Measurements from ENCODE around the gene PDLIM1. TPM values are rescaled to one million over a fixed set of nuclear protein-coding genes. Genes with fewer than 3 reads are reported as not detected.

PDLIM1 gene
- total and polyA plus RNA-seq, 9 of the 15 experiments (the other 6 are each of a cell fraction or from before 2014, with no cell fraction given), result 19.8 to 164 (median 39.1) TPM

DNA sequence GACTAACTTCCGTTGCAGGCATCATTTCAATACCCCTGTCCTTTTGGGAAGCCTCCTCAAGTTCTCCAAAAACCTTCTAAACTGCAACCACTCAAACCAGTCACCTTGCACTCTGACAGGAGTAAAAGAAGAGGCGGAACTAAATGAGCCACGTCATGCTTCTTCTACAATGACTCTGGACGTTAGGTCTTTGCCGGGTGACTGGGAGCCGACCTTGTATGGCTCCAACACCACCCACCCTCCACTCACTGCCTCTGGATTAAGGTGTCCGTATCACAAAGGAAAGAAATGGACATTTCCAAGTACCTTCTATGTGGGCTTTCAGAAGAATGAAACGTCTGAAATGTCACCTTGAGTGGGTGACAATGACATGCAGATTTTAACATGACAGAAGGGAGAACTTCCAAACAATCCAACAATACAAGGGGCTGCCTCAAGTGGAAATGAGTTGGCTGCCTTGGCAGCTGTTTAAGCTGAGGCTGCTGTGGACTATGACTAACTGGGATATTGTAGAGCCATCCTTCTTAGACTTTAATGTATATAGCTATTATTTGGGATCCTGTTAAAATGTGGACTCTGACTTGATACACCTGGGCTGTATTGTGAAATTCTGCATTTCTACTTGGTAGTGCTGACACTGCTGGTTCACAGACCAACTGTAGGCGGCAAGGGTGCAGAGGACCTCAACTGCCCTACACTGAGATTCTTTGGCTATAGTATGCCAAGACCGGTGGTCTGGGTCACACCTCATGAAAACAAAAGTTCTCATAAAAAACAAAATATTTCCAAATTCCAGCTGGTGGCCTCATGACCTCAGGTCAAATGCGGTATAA, 33.8 kb upstream of the PDLIM1 start (continued):
- TF ChIP-seq CCAR2 (IDR thresholded peaks at IDR 0.05; ENCODE audit: low read depth, low read length), result no peak
- TF ChIP-seq ZNF140 (CRISPR knock-in tag; IDR thresholded peaks at IDR 0.05), result no peak
- no peak for TF ChIP-seq NFATC3 (IDR thresholded peaks at IDR 0.05)
- TF ChIP-seq, protein P1, sequence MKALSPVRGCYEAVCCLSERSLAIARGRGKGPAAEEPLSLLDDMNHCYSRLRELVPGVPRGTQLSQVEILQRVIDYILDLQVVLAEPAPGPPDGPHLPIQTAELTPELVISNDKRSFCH (CRISPR knock-in tag; IDR thresholded peaks at IDR 0.05), result no peak
- TF ChIP-seq, protein P1 (tag; IDR thresholded peaks at IDR 0.05), result no peak
- no peak for TF ChIP-seq XRCC5 (IDR thresholded peaks at IDR 0.05; ENCODE audit: low read depth, low read length)
- TF ChIP-seq KDM4B (IDR thresholded peaks at IDR 0.05; ENCODE audit: borderline replicate concordance in 2 of 2, low read depth in 1 of 2), result no peak
- TF ChIP-seq SMARCA4 (IDR thresholded peaks at IDR 0.05), result no peak
- no peak for TF ChIP-seq ZNF57 (CRISPR knock-in tag; IDR thresholded peaks at IDR 0.05)
- TF ChIP-seq, protein P2, sequence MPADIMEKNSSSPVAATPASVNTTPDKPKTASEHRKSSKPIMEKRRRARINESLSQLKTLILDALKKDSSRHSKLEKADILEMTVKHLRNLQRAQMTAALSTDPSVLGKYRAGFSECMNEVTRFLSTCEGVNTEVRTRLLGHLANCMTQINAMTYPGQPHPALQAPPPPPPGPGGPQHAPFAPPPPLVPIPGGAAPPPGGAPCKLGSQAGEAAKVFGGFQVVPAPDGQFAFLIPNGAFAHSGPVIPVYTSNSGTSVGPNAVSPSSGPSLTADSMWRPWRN (IDR thresholded peaks at IDR 0.05; ENCODE audit: low read depth), result no peak
- peak; percentile 86 for TF ChIP-seq C11orf30 (IDR thresholded peaks at IDR 0.05; ENCODE audit: low read depth)
- no peak for TF ChIP-seq PPARD (CRISPR knock-in tag; IDR thresholded peaks at IDR 0.05)
- TF ChIP-seq, protein P3, sequence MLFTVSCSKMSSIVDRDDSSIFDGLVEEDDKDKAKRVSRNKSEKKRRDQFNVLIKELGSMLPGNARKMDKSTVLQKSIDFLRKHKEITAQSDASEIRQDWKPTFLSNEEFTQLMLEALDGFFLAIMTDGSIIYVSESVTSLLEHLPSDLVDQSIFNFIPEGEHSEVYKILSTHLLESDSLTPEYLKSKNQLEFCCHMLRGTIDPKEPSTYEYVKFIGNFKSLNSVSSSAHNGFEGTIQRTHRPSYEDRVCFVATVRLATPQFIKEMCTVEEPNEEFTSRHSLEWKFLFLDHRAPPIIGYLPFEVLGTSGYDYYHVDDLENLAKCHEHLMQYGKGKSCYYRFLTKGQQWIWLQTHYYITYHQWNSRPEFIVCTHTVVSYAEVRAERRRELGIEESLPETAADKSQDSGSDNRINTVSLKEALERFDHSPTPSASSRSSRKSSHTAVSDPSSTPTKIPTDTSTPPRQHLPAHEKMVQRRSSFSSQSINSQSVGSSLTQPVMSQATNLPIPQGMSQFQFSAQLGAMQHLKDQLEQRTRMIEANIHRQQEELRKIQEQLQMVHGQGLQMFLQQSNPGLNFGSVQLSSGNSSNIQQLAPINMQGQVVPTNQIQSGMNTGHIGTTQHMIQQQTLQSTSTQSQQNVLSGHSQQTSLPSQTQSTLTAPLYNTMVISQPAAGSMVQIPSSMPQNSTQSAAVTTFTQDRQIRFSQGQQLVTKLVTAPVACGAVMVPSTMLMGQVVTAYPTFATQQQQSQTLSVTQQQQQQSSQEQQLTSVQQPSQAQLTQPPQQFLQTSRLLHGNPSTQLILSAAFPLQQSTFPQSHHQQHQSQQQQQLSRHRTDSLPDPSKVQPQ (CRISPR knock-in tag; IDR thresholded peaks at IDR 0.05; ENCODE audit: borderline replicate concordance), result no peak
- no peak for TF ChIP-seq SUPT5H (IDR thresholded peaks at IDR 0.05)
- TF ChIP-seq, protein P4, sequence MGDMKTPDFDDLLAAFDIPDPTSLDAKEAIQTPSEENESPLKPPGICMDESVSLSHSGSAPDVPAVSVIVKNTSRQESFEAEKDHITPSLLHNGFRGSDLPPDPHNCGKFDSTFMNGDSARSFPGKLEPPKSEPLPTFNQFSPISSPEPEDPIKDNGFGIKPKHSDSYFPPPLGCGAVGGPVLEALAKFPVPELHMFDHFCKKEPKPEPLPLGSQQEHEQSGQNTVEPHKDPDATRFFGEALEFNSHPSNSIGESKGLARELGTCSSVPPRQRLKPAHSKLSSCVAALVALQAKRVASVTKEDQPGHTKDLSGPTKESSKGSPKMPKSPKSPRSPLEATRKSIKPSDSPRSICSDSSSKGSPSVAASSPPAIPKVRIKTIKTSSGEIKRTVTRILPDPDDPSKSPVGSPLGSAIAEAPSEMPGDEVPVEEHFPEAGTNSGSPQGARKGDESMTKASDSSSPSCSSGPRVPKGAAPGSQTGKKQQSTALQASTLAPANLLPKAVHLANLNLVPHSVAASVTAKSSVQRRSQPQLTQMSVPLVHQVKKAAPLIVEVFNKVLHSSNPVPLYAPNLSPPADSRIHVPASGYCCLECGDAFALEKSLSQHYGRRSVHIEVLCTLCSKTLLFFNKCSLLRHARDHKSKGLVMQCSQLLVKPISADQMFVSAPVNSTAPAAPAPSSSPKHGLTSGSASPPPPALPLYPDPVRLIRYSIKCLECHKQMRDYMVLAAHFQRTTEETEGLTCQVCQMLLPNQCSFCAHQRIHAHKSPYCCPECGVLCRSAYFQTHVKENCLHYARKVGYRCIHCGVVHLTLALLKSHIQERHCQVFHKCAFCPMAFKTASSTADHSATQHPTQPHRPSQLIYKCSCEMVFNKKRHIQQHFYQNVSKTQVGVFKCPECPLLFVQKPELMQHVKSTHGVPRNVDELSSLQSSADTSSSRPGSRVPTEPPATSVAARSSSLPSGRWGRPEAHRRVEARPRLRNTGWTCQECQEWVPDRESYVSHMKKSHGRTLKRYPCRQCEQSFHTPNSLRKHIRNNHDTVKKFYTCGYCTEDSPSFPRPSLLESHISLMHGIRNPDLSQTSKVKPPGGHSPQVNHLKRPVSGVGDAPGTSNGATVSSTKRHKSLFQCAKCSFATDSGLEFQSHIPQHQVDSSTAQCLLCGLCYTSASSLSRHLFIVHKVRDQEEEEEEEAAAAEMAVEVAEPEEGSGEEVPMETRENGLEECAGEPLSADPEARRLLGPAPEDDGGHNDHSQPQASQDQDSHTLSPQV (IDR thresholded peaks at IDR 0.05), result no peak
- TF ChIP-seq EHMT2 (IDR thresholded peaks at IDR 0.05), result peak; percentile 58; the same call in 1 of the 2 replicates
- 0 out of 2 replicates have a peak, but pooled peaks have one; percentile 4 for TF ChIP-seq EGR1 (conservative IDR thresholded peaks at IDR 0.05)
- TF ChIP-seq, protein P5, sequence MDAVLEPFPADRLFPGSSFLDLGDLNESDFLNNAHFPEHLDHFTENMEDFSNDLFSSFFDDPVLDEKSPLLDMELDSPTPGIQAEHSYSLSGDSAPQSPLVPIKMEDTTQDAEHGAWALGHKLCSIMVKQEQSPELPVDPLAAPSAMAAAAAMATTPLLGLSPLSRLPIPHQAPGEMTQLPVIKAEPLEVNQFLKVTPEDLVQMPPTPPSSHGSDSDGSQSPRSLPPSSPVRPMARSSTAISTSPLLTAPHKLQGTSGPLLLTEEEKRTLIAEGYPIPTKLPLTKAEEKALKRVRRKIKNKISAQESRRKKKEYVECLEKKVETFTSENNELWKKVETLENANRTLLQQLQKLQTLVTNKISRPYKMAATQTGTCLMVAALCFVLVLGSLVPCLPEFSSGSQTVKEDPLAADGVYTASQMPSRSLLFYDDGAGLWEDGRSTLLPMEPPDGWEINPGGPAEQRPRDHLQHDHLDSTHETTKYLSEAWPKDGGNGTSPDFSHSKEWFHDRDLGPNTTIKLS (IDR thresholded peaks at IDR 0.05; ENCODE audit: borderline replicate concordance, low read depth), result peak; percentile 40; the same call in 1 of the 2 replicates
- no peak for TF ChIP-seq SMAD1 (IDR thresholded peaks at IDR 0.05; ENCODE audit: low read depth, low read length, partially characterized antibody)

Data from K562 (cell line).